GM23248 (cell line): ENCODE data around the gene REG3G.
"Not testable (repeated sequence)": the region's sequence is repeated elsewhere in the genome, so short reads cannot be mapped to it uniquely, and the experiment has no call there.

Experiments used
- EZH2 ChIP-seq: fragments of 200-600 bp; sonication (generic); IDR thresholded peaks from 2 replicates; pipeline ENCODE4 v1.6.1; 2018; ENCODE audit warnings: antibody characterized with exemption, mild to moderate bottlenecking; ENCODE audit not compliant: insufficient read depth, poor library complexity, severe bottlenecking
- EZH2phosphoT487 ChIP-seq: fragments of 200-600 bp; sonication (generic); IDR thresholded peaks from 2 replicates; pipeline ENCODE4 v1.6.1; 2018; ENCODE audit warnings: antibody characterized with exemption, moderate library complexity, mild to moderate bottlenecking, low read depth; ENCODE audit not compliant: insufficient read depth

- TF ChIP-seq EZH2, EZH2phosphoT487: not testable (repeated sequence)
Observed at GRCh38 chr2:79053486-79053885, 28.0 kb downstream of the REG3G start.
